ENCODE data around the gene CXCL5. TPM values are rescaled to one million over a fixed set of nuclear protein-coding genes. Genes with fewer than 3 reads are reported as not detected.

The CXCL5 gene
- total RNA-seq, 1 experiment from 2014 or later = not detected

- BruUV-seq (replicated peaks) = no TSS peak
- DNase-seq = no peak
- ChIA-PET CTCF (no interaction called here), POLR2A (ENCODE audit: unreplicated experiment) (interaction anchor here (0.5 kb wide), 1 partner anchor 296 kb away, joined by 3 read pairs; no protein-coding TSS in a partner anchor)
- Histone ChIP-seq H3K4me2 (peak overlapping the region; percentile 54), H3K36me3 (ENCODE audit: low read depth) (no peaks in the 10 kb centered on the region), H3K4me3 (no peak overlapping the region), H3K79me2 (ENCODE audit: low read depth) (no peaks in the 10 kb centered on the region), H4K20me1 (ENCODE audit: insufficient read depth) (no peaks in the 10 kb centered on the region), H3K9me2 (ENCODE audit: insufficient read depth) (0 out of 2 replicates have a peak, but pooled peaks cover 5% of the 10 kb centered on the region), H3F3A (ENCODE audit: insufficient read depth, low read depth) (peaks cover 10% of the 10 kb centered on the region; the same call in 1 of the 2 replicates), H3K27me3 (ENCODE audit: insufficient read depth, low read depth) (no peaks in the 10 kb centered on the region), H3K4me1 (replicated peaks; ENCODE audit: insufficient read depth) (peaks cover 15% of the 10 kb centered on the region), H3K27ac (peak overlapping the region; percentile 68), H2AFZ (no peak overlapping the region), H3K9me3 (ENCODE audit: insufficient read depth, low read depth) (no peaks in the 10 kb centered on the region)
- TF ChIP-seq CTCF (conservative IDR thresholded peaks at IDR 0.05) = no peak
- TF ChIP-seq EZH2 (IDR thresholded peaks at IDR 0.05; ENCODE audit: low read depth) = no peak
- intact Hi-C loops (cut with micrococcal nuclease; ENCODE audit: unreplicated experiment) = no loop called here
These were observed 6.2 kb upstream of the CXCL5 start for GRCh38 chr4:74004668-74005067.

- CTCF ChIA-PET = no interaction called here
These were observed 1.8 kb upstream of the CXCL5 start for GRCh38 chr4:74000301-74000700.

GRCh38 chr4:73992050-73992449 is 6.4 kb downstream of the CXCL5 start:
- DNase-seq = no peak
- intact Hi-C loops (cut with micrococcal nuclease; ENCODE audit: unreplicated experiment) = no loop called here
- BruUV-seq (replicated peaks) = no TSS peak
- H3K27ac ChIP-seq = no peak overlapping the region
- no peak overlapping the region for H3K4me2 ChIP-seq
- no peak for TF ChIP-seq EZH2 (IDR thresholded peaks at IDR 0.05; ENCODE audit: low read depth)
- TF ChIP-seq CTCF (conservative IDR thresholded peaks at IDR 0.05) = no peak
- no peaks in the 10 kb centered on the region for H3K36me3 ChIP-seq (ENCODE audit: low read depth)
- no peaks in the 10 kb centered on the region for H3K4me1 ChIP-seq (replicated peaks; ENCODE audit: insufficient read depth)
- no peaks in the 10 kb centered on the region for H3F3A ChIP-seq (ENCODE audit: insufficient read depth, low read depth)
- H3K79me2 ChIP-seq (ENCODE audit: low read depth) = no peaks in the 10 kb centered on the region
- H3K9me3 ChIP-seq (ENCODE audit: insufficient read depth, low read depth) = no peaks in the 10 kb centered on the region
- no peaks in the 10 kb centered on the region for H3K27me3 ChIP-seq (ENCODE audit: insufficient read depth, low read depth)
- ChIA-PET POLR2A (ENCODE audit: unreplicated experiment) (no interaction called here), CTCF (interaction anchor here (0.6 to 0.7 kb wide), 2 partner anchors 260 to 409 kb away, joined by 3 read pairs; no protein-coding TSS in a partner anchor)
- H2AFZ ChIP-seq = no peak overlapping the region
- H3K4me3 ChIP-seq = no peak overlapping the region
- no peaks in the 10 kb centered on the region; the same call in 1 of the 2 replicates for H3K9me2 ChIP-seq (ENCODE audit: insufficient read depth)
- no peaks in the 10 kb centered on the region for H4K20me1 ChIP-seq (ENCODE audit: insufficient read depth)

More at GRCh38 chr4:74000301-74000700, 1.8 kb upstream of the CXCL5 start:
- Histone ChIP-seq H3K9me2 (ENCODE audit: insufficient read depth) (no peaks in the 10 kb centered on the region), H3K4me1 (replicated peaks; ENCODE audit: insufficient read depth) (peaks cover 5% of the 10 kb centered on the region), H3K9me3 (ENCODE audit: insufficient read depth, low read depth) (no peaks in the 10 kb centered on the region), H3F3A (ENCODE audit: insufficient read depth, low read depth) (peaks cover under 1% of the 10 kb centered on the region; the same call in 1 of the 2 replicates), H3K4me2 (no peak overlapping the region), H3K27ac (no peak overlapping the region), H3K79me2 (ENCODE audit: low read depth) (no peaks in the 10 kb centered on the region), H4K20me1 (ENCODE audit: insufficient read depth) (no peaks in the 10 kb centered on the region), H3K4me3 (no peak overlapping the region), H2AFZ (no peak overlapping the region), H3K36me3 (ENCODE audit: low read depth) (no peaks in the 10 kb centered on the region), H3K27me3 (ENCODE audit: insufficient read depth, low read depth) (no peaks in the 10 kb centered on the region)
- TF ChIP-seq CTCF (conservative IDR thresholded peaks at IDR 0.05) (no peak), EZH2 (IDR thresholded peaks at IDR 0.05; ENCODE audit: low read depth) (no peak)
- intact Hi-C loops (cut with micrococcal nuclease; ENCODE audit: unreplicated experiment) = no loop called here
- BruUV-seq (replicated peaks) = no TSS peak
- no peak for DNase-seq
- POLR2A ChIA-PET (ENCODE audit: unreplicated experiment) = interaction anchor here (0.5 kb wide), 1 partner anchor 460 kb away, joined by 5 read pairs; no protein-coding TSS in a partner anchor

Data from PC-9 (cell line).